H1 (cell line): ENCODE results near the gene CDADC1. TPM values are rescaled to one million over a fixed set of nuclear protein-coding genes. Genes with fewer than 3 reads are reported as not detected.

Source experiments
- CTCF ChIA-PET: fragments of 300-600 bp; sonication (Branson Sonifier 250); formaldehyde crosslinking; loops from one replicate; lab custom pipeline; 2021; ENCODE audit not compliant: partially characterized antibody; lab: Charles Lee
- POLR2A ChIA-PET: fragments of 300-600 bp; sonication (Branson Sonifier 250); formaldehyde crosslinking; loops from one replicate; lab custom pipeline; 2021; ENCODE audit warnings: inconsistent platforms; ENCODE audit not compliant: partially characterized antibody; lab: Charles Lee
- DNase-seq, 2 experiments: peaks; one replicate each; pipeline versions ENCODE4 v3.0.0 to v3.0.0-alpha.2; 2010 to 2022; ENCODE audit warnings: low spot score in 2 of 2, low read depth in 1 of 2, mixed read lengths in 1 of 2
- FAIRE-seq: peaks from 2 replicates; lab custom pipeline; 2011; peaks lifted over from hg19 to GRCh38; lab: Jason Lieb, UNC
- H2AFZ ChIP-seq: 2 replicates; pipeline ENCODE4 v1.8.1; 2012; ENCODE audit warnings: low read length, inconsistent platforms
- H2AK5ac ChIP-seq: 2 replicates; pipeline ENCODE4 v1.6.1; 2013; ENCODE audit warnings: low read depth, low read length
- H2BK120ac ChIP-seq: replicated peaks from 2 replicates; pipeline ENCODE3; 2013; ENCODE audit warnings: low read depth, low read length, inconsistent platforms
- H2BK12ac ChIP-seq: 2 replicates; pipeline ENCODE4 v1.6.1; 2013; ENCODE audit warnings: low read depth, low read length
- H2BK15ac ChIP-seq: 2 replicates; pipeline ENCODE4 v1.6.1; 2013; ENCODE audit warnings: low read length
- H2BK20ac ChIP-seq: 2 replicates; pipeline ENCODE4 v1.6.1; 2013; ENCODE audit warnings: low read length
- H2BK5ac ChIP-seq: 2 replicates; pipeline ENCODE4 v1.6.1; 2013; ENCODE audit warnings: low read depth, low read length
- H3K14ac ChIP-seq: 2 replicates; pipeline ENCODE4 v1.6.1; 2013; ENCODE audit warnings: inconsistent platforms; ENCODE audit not compliant: insufficient read length
- H3K18ac ChIP-seq: 2 replicates; pipeline ENCODE4 v1.6.1; 2013; ENCODE audit warnings: low read length; ENCODE audit errors: extremely low read depth
- H3K23ac ChIP-seq: 2 replicates; pipeline ENCODE4 v1.6.1; 2013; ENCODE audit warnings: inconsistent platforms; ENCODE audit not compliant: insufficient read length
- H3K23me2 ChIP-seq: 2 replicates; pipeline ENCODE4 v1.6.1; 2013; ENCODE audit warnings: low read depth, low read length
- H3K27ac ChIP-seq: 2 replicates; pipeline ENCODE4 v1.6.1; 2011; ENCODE audit warnings: low read depth, low read length, inconsistent platforms
- H3K27me3 ChIP-seq, 4 experiments: replicated peaks in 1 of 4; 1 replicate in 1 of 4; 2 replicates in 3 of 4; pipeline versions ENCODE4 v1.6.1 to v1.8.1; 2011 to 2013; ENCODE audit warnings: low read length in 3 of 4, mild to moderate bottlenecking in 3 of 4, inconsistent platforms in 2 of 4, mixed read lengths in 2 of 4, moderate library complexity in 1 of 4; ENCODE audit not compliant: control insufficient read depth in 3 of 4, insufficient read depth in 3 of 4; ENCODE audit errors: extremely low read depth in 1 of 4
- H3K36me3 ChIP-seq, 4 experiments: 2 replicates each; pipeline versions ENCODE4 v1.6.1 to v1.8.1; 2011 to 2013; ENCODE audit warnings: mild to moderate bottlenecking in 4 of 4, low read length in 3 of 4, moderate library complexity in 2 of 4, control low read depth in 1 of 4, inconsistent platforms in 1 of 4; ENCODE audit not compliant: insufficient read depth in 4 of 4, control insufficient read depth in 2 of 4
- H3K4ac ChIP-seq: replicated peaks from 2 replicates; pipeline ENCODE3; 2013; ENCODE audit warnings: low read length, low read depth, mixed read lengths, inconsistent platforms; ENCODE audit not compliant: insufficient read length
- H3K4me1 ChIP-seq, 4 experiments: replicated peaks in 1 of 4; 1 replicate in 1 of 4; 2 replicates in 3 of 4; pipeline versions ENCODE4 v1.6.1 to v1.8.1; 2011 to 2013; ENCODE audit warnings: low read length in 3 of 4, inconsistent platforms in 2 of 4, mixed read lengths in 1 of 4; ENCODE audit not compliant: insufficient read depth in 4 of 4, control insufficient read depth in 3 of 4
- H3K4me2 ChIP-seq, 2 experiments: 2 replicates each; pipeline versions ENCODE4 v1.6.1 to v1.8.1; 2011 to 2013; ENCODE audit warnings: low read depth in 2 of 2, low read length in 2 of 2, control low read depth in 1 of 2, inconsistent platforms in 1 of 2, mild to moderate bottlenecking in 1 of 2; ENCODE audit not compliant: insufficient read depth in 1 of 2
- H3K4me3 ChIP-seq, 4 experiments: fragments of 200-600, 300-600 bp in 1 of 4; sonication (generic), shearing (Covaris generic), sonication (Bioruptor Twin) in 1 of 4; 2 replicates each; pipeline versions ENCODE4 v1.5.1 to v1.8.1; 2011 to 2016; ENCODE audit warnings: low read length in 4 of 4, low read depth in 3 of 4, control low read depth in 2 of 4, inconsistent platforms in 2 of 4, mild to moderate bottlenecking in 2 of 4, mixed read lengths in 1 of 4, moderate library complexity in 1 of 4; ENCODE audit not compliant: insufficient read depth in 2 of 4; ENCODE audit errors: extremely low read depth in 1 of 4
- H3K56ac ChIP-seq: replicated peaks from 2 replicates; pipeline ENCODE3; 2013; ENCODE audit warnings: low read depth, mild to moderate bottlenecking, mixed read lengths, low read length, inconsistent platforms; ENCODE audit not compliant: insufficient read length
- H3K79me1 ChIP-seq: 2 replicates; pipeline ENCODE4 v1.6.1; 2013; ENCODE audit warnings: low read depth, low read length, control low read depth
- H3K79me2 ChIP-seq, 2 experiments: 2 replicates each; pipeline versions ENCODE4 v1.6.1 to v1.8.1; 2012 to 2013; ENCODE audit warnings: low read length in 2 of 2, mild to moderate bottlenecking in 2 of 2, inconsistent platforms in 1 of 2; ENCODE audit not compliant: insufficient read depth in 2 of 2, control insufficient read depth in 1 of 2
- H3K9ac ChIP-seq, 4 experiments: replicated peaks in 1 of 4; 1 replicate in 1 of 4; 2 replicates in 3 of 4; pipeline versions ENCODE4 v1.6.1 to v1.8.1; 2011 to 2013; ENCODE audit warnings: low read depth in 3 of 4, low read length in 3 of 4, control low read depth in 2 of 4, mild to moderate bottlenecking in 2 of 4, moderate library complexity in 2 of 4, inconsistent platforms in 1 of 4; ENCODE audit errors: extremely low read depth in 1 of 4
- H3K9me3 ChIP-seq, 2 experiments: 2 replicates each; pipeline versions ENCODE4 v1.6.1 to v1.8.1; 2012 to 2013; ENCODE audit warnings: mild to moderate bottlenecking in 2 of 2, moderate library complexity in 2 of 2, control low read depth in 1 of 2, inconsistent platforms in 1 of 2, low read depth in 1 of 2, low read length in 1 of 2, mixed read lengths in 1 of 2; ENCODE audit not compliant: insufficient read depth in 2 of 2
- H4K20me1 ChIP-seq, 2 experiments: replicated peaks in 1 of 2; 2 replicates each; pipeline versions ENCODE3 to v1.8.1; 2011 to 2013; ENCODE audit warnings: inconsistent platforms in 2 of 2, low read length in 2 of 2, mild to moderate bottlenecking in 1 of 2; ENCODE audit not compliant: insufficient read depth in 2 of 2, control insufficient read depth in 1 of 2
- H4K5ac ChIP-seq: 2 replicates; pipeline ENCODE4 v1.6.1; 2013; ENCODE audit warnings: low read length, low read depth, mixed read lengths, inconsistent platforms; ENCODE audit not compliant: insufficient read length
- H4K8ac ChIP-seq: 2 replicates; pipeline ENCODE4 v1.8.0; 2013; ENCODE audit warnings: mild to moderate bottlenecking, moderate library complexity, low read length, inconsistent platforms; ENCODE audit not compliant: insufficient read depth; ENCODE audit errors: extremely low read depth
- H4K91ac ChIP-seq: replicated peaks from 2 replicates; pipeline ENCODE3; 2013; ENCODE audit warnings: low read length, mixed read lengths, inconsistent platforms; ENCODE audit not compliant: insufficient read length
- CHD2 ChIP-seq: IDR thresholded peaks from 2 replicates; pipeline ENCODE4 v1.6.1; 2012; ENCODE audit warnings: low read length, improper control_type of control experiment
- FOSL1 ChIP-seq: IDR thresholded peaks from 2 replicates; pipeline ENCODE4 v1.6.1; 2011; ENCODE audit warnings: mild to moderate bottlenecking, low read depth, low read length, moderate library complexity; ENCODE audit not compliant: insufficient read depth
- MAFK ChIP-seq: IDR thresholded peaks from 2 replicates; pipeline ENCODE4 v1.6.1; 2012; ENCODE audit warnings: low read depth, mild to moderate bottlenecking, improper control_type of control experiment, low read length
- SAP30 ChIP-seq: fragments of 300-600 bp; sonication (generic); IDR thresholded peaks from 2 replicates; pipeline ENCODE4 v1.7.1; 2012; ENCODE audit warnings: low read length, moderate library complexity, mild to moderate bottlenecking, inconsistent platforms; ENCODE audit not compliant: insufficient read depth, insufficient replicate concordance
- SUZ12 ChIP-seq: fragments of 200-600 bp; sonication (generic); IDR thresholded peaks from 2 replicates; pipeline ENCODE4 v1.6.1; 2012; ENCODE audit warnings: mild to moderate bottlenecking, inconsistent platforms, low read length, moderate library complexity, mixed read lengths
- TBP ChIP-seq: IDR thresholded peaks from 2 replicates; pipeline ENCODE4 v1.6.1; 2011; ENCODE audit warnings: low read depth, low read length, improper control_type of control experiment
- WGBS, 2 experiments: shearing (Covaris generic) in 1 of 2; methylation state at CpG; one replicate each; pipeline versions ENCODE4 v1.1.6 to v1.1.7; 2013 to 2015; ENCODE audit warnings: low lambda C conversion rate in 2 of 2, mixed read lengths in 2 of 2, inconsistent platforms in 1 of 2, low coverage in 1 of 2, missing lambda C conversion rate in 1 of 2; ENCODE audit not compliant: insufficient replicate concordance in 2 of 2, insufficient coverage in 1 of 2, insufficient read length in 1 of 2; ENCODE audit errors: extremely low coverage in 1 of 2, missing lambda C conversion rate in 1 of 2; 5-methylcytosine and 5-hydroxymethylcytosine counted together
- polyA plus RNA-seq, 7 experiments: library from polyadenylated mRNA; depleted of rRNA in 3 of 7; stranded (reverse) in 5 of 7; unstranded in 2 of 7; fragments of >200 nt in 5 of 7; fragments of 200-250 nt in 2 of 7; gene quantifications; 1 replicate in 5 of 7; 2 replicates in 1 of 7; 4 replicates in 1 of 7; pipeline versions ENCODE4 v1.2.1 to v1.2.3, GENCODE V29; 2011 to 2013; ENCODE audit warnings: missing spikeins in 2 of 7, mixed read lengths in 2 of 7
- total RNA-seq: library from RNA; stranded (reverse); fragmentation: NEBNext Ultra II Directional; extraction: Animal tissue kit (Norgen Biotek cat#: 25700); gene quantifications from 2 replicates; pipeline ENCODE4 v1.2.1, GENCODE V29; 2021

CDADC1 gene
- total and polyA plus RNA-seq, 2 of the 8 experiments (the other 6 are each of a cell fraction or from before 2014, with no cell fraction given): 0.98 to 2.7 TPM

DNA sequence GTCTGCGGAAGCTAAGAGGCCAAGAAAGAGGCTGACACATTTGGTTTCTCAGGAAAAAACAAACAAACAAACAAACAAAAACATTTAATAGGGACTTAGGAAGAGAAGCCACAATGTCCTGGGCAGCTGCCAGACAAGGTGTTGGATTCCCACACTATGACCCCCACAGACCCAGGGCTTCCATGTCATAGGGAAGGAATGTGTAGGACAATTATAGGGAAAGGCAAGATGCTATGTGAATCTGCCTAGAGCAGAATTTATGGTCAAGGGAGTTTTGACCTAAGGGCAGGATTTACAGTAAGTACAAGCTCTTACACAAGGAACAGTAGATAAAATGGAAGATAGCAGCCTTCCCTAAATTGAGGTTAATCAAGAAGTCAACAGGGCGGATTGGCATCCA lies 9.1 kb upstream of the CDADC1 start:
- H3K9ac ChIP-seq: no peak overlapping the region
- no peak overlapping the region for H2AFZ ChIP-seq
- H3K18ac ChIP-seq: no peak overlapping the region
- ChIA-PET POLR2A (interaction anchor here (0.7 to 1.6 kb wide), 2 partner anchors 9 to 109 kb away, joined by 3 to 5 read pairs; partner anchors contain the start of gene CDADC1), CTCF (interaction anchor here (2.1 to 3.2 kb wide), 2 partner anchors 9 to 41 kb away, joined by 23 to 25 read pairs; no protein-coding TSS in a partner anchor)
- H3K4ac ChIP-seq: no peak overlapping the region
- TF ChIP-seq MAFK: no peak
- TF ChIP-seq CHD2: no peak
- TF ChIP-seq TBP: no peak
- no peak for TF ChIP-seq SUZ12
- no peak for TF ChIP-seq FOSL1
- TF ChIP-seq SAP30: no peak
- no peak overlapping the region for H2BK12ac ChIP-seq
- H2AK5ac ChIP-seq: no peak overlapping the region
- DNase-seq (no peak), FAIRE-seq (no peak)
- no peak overlapping the region for H3K56ac ChIP-seq
- no peaks in the 10 kb centered on the region for H3K79me2 ChIP-seq
- no peak overlapping the region for H3K23ac ChIP-seq
- H4K8ac ChIP-seq: no peak overlapping the region
- no peaks in the 10 kb centered on the region for H3K36me3 ChIP-seq
- H3K4me1 ChIP-seq: no peaks in the 10 kb centered on the region
- H4K91ac ChIP-seq: no peak overlapping the region
- H3K14ac ChIP-seq: no peak overlapping the region
- H3K23me2 ChIP-seq: no peaks in the 10 kb centered on the region; the same call in 1 of the 2 replicates
- H3K27ac ChIP-seq: no peak overlapping the region
- no peak overlapping the region for H3K4me2 ChIP-seq
- H3K4me3 ChIP-seq: no peak overlapping the region
- no peak overlapping the region for H2BK15ac ChIP-seq
- WGBS, 2 experiments: 85% methylated on average over 2 of the region's 2 CpGs; no CpG with 5 or more reads in 1 of the 2 experiments
- no peak overlapping the region for H2BK120ac ChIP-seq
- H4K20me1 ChIP-seq: no peaks in the 10 kb centered on the region
- H2BK5ac ChIP-seq: no peak overlapping the region
- H2BK20ac ChIP-seq: no peak overlapping the region
- no peaks in the 10 kb centered on the region for H3K79me1 ChIP-seq
- H3K27me3 ChIP-seq: no peaks in the 10 kb centered on the region
- H3K9me3 ChIP-seq: no peaks in the 10 kb centered on the region
- no peak overlapping the region for H4K5ac ChIP-seq
